Neural progenitor cell (in vitro differentiated cells): ENCODE results near the gene ATP10A.

ENCODE experiments used
- EZH2 ChIP-seq: fragments of 200-600 bp; sonication (generic); IDR thresholded peaks from 2 replicates; pipeline ENCODE4 v1.6.1; 2017; ENCODE audit warnings: antibody characterized with exemption, mild to moderate bottlenecking, moderate library complexity
- TF ChIP-seq, protein P1 (sequence below): fragments of 200-600 bp; sonication (generic); IDR thresholded peaks from 2 replicates; pipeline ENCODE4 v1.5.1; 2017; ENCODE audit warnings: antibody characterized with exemption, mild to moderate bottlenecking

DNA sequence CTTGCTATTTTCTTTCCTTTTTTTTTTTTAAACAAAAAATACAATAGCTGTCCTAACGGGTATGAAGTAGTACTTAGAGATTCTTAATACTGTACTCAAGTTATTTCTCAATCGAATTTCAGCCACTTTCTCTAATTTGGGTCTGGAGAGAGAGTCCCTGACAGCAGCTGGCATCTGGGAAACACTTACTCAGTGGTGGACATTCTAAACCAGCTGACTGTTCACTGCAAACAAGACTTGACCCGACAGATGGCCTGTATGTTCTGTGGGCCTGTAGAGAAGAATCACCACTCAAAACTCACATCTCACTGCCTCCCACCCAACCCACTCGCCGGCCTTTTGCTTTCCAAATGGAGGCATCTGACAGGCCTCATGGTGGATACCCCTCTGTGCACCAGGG lies 199.6 kb downstream of the ATP10A start:
- TF ChIP-seq, protein P1, sequence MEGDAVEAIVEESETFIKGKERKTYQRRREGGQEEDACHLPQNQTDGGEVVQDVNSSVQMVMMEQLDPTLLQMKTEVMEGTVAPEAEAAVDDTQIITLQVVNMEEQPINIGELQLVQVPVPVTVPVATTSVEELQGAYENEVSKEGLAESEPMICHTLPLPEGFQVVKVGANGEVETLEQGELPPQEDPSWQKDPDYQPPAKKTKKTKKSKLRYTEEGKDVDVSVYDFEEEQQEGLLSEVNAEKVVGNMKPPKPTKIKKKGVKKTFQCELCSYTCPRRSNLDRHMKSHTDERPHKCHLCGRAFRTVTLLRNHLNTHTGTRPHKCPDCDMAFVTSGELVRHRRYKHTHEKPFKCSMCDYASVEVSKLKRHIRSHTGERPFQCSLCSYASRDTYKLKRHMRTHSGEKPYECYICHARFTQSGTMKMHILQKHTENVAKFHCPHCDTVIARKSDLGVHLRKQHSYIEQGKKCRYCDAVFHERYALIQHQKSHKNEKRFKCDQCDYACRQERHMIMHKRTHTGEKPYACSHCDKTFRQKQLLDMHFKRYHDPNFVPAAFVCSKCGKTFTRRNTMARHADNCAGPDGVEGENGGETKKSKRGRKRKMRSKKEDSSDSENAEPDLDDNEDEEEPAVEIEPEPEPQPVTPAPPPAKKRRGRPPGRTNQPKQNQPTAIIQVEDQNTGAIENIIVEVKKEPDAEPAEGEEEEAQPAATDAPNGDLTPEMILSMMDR: no peak
- no peak for TF ChIP-seq EZH2
